Activated naive CD4-positive, alpha-beta T cell (primary cell): ENCODE results near the gene SEC24B.
A peak's percentile ranks its signal among the peaks of the same experiment; 100 is the strongest.
"Not testable (repeated sequence)": the region's sequence is repeated elsewhere in the genome, so short reads cannot be mapped to it uniquely, and the experiment has no call there.

ENCODE experiments used
- DNase-seq, 4 experiments: peaks; one replicate each; lab custom pipeline; 2025; lab: John Stamatoyannopoulos, UW

SEC24B gene

DNA sequence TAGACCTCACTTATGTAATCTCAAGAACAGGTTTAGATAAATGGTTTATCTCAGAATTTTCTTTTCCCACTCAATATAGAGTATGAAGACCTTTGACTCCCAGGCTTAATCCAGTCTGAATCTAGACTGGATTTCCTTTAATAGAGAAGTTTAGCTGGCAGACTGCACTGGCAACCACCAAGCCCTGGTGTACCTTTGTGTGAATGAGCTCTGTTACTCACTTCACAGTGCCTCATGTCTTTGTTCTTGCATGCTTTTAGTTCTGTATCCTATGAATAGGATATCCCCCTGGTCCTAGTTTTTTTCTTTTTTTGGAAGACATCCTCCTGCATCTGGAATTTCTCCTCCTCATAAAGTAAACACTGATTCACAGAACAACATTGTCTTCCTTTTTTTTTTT is 73.3 kb downstream of the SEC24B start:
- DNase-seq = no peak

DNA sequence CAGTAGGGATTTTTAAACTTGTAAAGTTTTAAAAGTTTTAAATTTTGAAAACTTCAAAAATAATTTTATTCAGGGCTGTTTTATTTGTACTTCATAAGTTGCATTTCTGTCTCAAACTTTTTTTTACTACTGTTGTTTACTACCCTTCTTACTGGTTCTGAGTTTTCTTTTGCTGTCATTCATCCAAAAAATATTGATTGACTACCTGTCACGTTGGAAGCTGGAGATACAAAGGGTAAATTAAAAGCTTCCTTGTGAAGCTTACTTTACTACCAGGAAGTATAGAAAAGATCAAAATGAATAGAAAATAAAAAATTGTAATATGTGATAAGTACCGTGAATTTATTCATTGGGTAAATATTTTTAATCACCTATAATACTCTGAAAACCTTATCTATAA is 77.1 kb downstream of the SEC24B start:
- no peak for DNase-seq

- no peak for DNase-seq
These were observed 77.8 kb downstream of the SEC24B start for GRCh38 chr4:109511414-109511813.

DNA sequence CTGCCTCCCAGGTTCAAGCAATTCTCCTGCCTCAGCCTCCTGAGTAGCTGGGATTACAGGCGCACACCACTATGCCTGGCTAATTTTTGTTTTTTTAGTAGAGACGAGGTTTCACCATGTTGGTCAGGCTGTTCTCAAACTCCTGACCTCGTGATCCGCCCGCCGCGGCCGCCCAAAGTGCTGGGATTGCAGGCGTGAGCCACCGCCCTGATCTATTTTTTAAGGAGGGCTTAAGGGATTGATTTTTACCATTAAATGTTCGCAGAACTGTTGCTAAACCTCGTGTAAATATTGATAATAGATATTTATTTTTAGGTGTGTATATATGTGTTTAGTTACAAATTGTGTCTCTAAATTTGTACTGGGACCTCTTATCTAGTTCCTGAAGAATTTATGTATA is 79.8 kb downstream of the SEC24B start:
- DNase-seq = not testable (repeated sequence)

GRCh38 chr4:109532182-109532581 is 98.6 kb downstream of the SEC24B start:
- DNase-seq = no peak

DNA sequence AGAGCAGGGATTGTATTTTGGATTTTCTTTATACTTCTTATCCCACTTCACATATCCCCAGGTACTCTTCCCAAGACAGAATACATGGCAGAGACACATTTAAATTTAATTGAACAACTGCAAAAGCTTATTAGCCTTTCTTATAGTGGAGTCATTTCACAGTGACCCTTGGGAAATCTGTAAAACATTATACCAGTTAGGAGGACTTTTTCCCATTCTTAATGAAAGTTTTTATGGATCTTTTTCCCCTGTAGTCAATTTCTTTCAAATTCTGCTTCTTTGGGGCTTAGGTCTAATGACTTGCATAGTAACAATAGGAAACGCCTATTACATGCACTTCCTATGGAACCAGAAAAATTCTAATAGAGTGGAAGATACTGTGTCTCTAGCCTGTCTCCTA is 111.8 kb downstream of the SEC24B start:
- DNase-seq = no peak

DNA sequence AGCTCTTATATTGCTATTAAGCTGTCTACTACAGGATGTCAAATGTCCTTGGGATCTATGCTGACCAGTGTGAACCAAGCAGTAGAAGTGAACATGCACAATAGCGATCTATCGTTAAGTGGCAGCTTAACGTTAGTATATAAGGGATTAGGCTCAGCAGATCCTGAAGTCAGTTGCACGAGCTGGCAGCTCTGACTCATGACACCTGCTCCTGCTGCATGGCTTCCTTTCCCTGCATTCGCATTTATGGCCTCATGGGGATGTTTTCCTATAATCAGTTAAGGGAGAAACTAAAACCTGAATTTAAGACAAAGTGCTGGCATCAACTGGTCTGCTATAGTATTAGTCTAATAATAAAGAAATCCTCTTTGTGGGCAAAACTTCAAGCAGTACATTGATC is 113.8 kb downstream of the SEC24B start:
- no peak for DNase-seq

- DNase-seq = no peak
These were observed 115.0 kb downstream of the SEC24B start for GRCh38 chr4:109548655-109549054.

GRCh38 chr4:109552237-109552636 is 118.6 kb downstream of the SEC24B start:
- DNase-seq = no peak

DNA sequence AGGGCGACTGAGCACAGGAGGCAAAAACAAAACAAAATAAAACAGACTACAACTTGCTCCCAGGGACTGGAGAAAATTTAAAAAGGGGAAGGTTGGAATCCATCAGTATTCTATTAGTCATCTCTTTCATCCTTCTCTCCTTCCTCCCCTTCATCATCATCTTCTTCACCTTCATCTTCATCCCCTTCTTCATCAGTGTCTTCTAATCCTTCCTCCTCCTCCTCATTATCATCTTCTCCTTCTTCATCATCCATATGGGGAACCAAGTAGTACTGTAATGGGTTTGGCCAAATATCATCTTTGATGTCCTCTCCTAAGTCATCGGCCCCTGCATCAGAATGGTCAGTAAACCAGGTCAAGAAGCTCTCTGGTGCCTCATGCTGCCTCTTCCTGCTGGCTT is 119.5 kb downstream of the SEC24B start:
- DNase-seq = no peak

DNA sequence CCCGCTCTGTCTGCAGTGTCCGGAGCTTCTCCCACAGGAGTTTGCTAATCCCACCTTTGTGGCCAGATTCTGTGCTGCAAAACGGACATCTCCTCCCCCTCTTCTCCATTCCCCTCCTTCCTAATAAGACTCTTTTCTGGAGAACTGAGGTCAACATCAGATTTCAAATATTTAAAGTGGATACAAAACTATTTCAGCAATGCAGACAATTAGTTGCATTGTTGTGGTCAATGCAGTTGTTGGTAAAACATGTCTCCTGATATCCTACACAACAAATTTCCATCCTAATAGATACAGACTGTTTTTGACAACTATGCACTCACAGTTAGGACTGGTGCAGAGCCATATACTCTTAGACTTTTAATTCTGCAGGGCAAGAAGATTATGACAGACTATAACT is 121.4 kb downstream of the SEC24B start:
- no peak for DNase-seq

DNA sequence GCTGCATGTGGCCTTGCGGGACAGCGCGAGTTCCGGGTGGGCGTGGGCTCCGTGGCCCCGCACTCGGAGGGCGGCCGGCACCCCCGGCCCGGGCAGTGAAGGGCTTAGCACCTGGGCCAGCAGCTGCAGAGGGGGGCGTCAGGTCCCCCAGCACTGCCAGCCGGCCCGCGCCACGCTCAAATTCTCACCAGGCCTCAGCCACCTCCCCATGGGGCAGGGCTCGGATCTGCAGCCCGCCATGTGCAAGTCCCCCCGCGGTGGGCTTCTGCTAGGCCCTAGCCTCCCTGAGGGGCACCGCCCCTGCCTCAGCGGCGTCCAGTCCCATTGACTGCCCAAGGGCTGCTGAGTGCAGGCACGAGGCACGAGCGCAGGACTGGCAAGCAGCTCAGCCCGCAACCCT is 123.8 kb downstream of the SEC24B start:
- DNase-seq = no peak

GRCh38 chr4:109558095-109558494 is 124.5 kb downstream of the SEC24B start:
- DNase-seq = not testable (repeated sequence)

DNA sequence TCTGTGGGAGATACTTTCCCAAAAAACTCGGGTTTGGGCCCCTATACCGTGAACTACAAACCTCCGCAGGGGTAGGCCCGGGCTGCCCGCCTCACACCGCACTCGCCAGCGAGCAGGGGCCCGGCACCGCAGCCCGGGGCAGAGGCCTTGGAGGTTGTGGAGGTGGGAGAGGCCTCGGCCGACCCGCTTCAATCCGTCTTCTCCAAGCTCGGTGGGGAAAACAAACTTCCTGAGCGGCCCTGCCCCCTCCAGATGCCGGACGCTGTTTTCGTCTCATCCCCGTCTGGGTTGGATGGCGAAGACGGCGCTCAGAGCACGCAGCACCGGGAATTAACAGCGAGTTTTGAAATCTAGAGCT is 126.0 kb downstream of the SEC24B start:
- DNase-seq = peak; percentile 23 to 49 (median 32)

DNA sequence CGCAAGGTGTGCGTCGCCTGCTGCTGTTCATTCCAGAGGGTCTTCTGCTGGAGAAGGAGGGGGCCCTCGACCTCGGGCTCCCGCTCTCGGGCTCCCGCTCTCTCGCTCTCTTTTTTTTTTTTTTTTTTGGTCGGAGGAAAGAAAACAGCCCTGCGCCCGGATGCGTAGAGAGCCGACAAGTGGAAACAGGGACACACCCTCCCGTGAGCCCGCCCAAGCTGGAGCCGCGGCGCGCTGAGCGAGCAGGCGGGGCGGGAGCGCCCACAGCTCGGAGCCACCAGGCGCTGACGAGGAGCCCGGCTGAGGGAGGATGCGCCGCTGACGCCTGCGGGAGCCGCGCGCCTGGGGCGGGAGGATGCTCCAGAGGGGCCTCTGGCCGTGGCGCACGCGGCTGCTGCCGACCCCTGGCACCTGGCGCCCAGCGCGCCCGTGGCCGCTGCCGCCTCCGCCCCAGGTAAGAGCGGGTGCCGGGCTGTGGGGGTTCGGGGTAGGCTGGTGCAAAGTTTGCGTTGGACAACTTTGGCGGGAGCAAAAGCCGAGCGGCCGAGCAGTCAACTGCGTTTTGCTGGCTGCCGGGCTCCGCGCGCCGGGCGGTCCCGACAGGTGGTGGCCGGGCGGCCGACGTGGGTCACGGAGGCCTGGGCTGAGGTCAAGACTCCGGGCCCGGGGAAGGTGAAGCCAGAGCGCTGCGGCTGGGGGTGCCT is 126.5 kb downstream of the SEC24B start, which contains the start of gene MCUB:
Gene MCUB (plus strand): TSS at position 264 of the 704 bp plus-strand sequence. CDS start 92 bp downstream, at position 356.
- peak; percentile 71 to 89 (median 76) for DNase-seq

DNA sequence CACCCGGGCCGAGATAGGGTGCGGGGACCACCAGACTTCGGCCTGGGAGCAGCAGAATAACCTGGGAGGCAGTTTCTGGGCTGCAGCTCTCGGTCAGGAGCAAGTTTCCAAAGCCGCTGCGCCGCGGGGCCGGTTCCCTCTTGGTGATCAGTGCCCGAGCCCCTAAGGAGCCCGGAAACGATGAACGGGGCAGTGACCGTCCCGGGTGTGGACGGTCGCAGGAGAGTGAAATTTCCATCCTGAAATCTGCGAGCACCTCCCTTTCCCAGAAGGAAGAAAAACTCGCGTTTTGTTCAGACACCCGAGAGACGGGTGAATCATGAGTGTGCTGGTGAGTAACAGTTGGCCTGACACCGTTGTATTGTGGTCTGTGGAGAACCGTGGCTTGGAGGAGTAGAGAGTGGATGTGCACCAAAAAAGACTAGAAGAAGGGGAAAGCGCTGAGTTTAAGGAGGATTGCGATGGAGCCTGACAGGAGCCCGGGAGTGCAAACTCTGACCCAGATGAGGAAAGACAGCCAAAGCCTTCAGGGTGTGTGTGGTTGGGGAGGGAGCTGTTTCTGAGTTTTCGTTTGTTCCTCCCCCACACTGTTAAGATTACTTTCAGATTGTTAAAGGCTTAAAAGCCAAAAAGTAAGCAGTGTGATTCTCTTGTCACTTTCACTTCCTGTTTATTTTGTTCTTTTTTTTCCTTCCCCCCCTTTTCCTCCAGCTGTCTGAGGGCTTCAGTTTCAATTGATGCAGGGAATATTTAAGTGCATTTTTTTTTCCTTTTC is 127.3 kb downstream of the SEC24B start:
- peak; percentile 18 to 42 (median 24) for DNase-seq

DNA sequence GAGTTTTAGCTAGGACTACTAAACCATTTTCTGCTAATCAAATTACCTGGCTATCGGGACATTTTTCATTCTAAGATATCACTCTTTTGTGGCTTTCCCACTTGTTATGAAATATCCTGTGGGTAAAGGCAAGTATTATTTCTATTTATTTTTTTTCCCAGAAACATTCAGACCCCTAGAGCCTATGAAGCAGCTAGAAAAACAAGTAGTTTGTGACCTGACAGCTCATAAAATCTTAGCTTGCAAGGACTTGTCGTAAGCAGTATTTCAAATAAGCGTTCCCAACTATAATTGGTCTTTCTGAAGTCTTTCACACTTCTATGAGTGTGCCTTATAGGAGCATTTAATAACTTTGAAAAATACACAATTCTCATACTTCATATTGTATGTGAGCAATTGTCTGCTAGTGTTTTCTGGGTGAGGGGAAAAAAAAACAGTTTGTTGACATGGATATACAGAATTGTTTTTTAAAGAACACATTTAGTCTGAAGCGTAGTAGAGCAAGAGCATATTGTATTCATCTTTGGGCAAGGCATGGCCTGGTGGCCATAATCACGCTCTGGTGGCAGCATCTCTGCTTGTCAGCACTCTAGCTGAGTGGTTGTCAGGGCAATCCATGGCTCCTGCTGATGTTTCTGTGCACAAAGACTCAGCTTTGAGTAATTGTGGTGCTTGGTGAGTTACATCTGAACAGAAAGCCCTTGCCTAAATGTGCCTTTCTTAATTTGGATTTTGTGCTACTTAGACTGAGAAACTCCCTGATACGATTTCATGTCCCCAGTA is 129.0 kb downstream of the SEC24B start:
- DNase-seq = no peak

GRCh38 chr4:109571494-109571893 is 137.9 kb downstream of the SEC24B start:
- no peak for DNase-seq

DNA sequence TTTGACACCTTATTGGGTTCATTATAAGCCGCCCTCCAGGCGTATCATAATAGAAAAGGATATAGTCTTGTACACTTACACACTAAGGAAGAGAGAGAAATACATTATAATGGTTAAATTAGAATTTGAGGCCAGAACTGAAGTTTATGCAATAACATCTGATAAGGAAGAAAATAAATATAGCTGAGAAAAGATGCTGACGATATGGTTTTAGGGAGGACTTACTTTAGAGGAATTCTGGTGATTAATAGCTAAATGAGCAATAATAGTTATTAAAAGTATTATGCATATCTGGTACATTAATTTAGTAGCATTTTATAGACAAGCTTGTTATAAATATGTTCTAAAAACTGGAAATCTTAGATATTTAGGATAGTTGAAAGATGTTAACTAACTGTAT is 138.5 kb downstream of the SEC24B start:
- DNase-seq = no peak

DNA sequence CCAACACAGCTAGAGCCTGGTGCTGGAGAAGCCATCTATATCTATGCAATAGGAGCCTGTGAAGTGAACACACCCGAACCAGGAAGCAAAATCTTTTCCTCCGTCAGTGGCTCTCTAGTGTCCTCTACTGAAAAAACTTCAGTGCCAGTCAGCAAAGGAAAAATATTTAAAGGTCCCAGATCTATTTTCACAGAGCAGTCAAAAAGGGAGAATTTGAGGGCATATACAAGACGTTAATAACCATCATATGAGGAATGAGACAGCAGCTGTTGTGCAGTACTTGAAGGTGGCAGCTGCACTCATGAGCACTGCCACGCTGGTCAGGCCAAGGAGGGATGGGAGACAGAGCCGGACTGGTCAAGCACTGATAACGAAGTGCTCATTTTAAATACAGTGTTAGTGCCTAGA is 140.8 kb downstream of the SEC24B start:
- DNase-seq = no peak

DNA sequence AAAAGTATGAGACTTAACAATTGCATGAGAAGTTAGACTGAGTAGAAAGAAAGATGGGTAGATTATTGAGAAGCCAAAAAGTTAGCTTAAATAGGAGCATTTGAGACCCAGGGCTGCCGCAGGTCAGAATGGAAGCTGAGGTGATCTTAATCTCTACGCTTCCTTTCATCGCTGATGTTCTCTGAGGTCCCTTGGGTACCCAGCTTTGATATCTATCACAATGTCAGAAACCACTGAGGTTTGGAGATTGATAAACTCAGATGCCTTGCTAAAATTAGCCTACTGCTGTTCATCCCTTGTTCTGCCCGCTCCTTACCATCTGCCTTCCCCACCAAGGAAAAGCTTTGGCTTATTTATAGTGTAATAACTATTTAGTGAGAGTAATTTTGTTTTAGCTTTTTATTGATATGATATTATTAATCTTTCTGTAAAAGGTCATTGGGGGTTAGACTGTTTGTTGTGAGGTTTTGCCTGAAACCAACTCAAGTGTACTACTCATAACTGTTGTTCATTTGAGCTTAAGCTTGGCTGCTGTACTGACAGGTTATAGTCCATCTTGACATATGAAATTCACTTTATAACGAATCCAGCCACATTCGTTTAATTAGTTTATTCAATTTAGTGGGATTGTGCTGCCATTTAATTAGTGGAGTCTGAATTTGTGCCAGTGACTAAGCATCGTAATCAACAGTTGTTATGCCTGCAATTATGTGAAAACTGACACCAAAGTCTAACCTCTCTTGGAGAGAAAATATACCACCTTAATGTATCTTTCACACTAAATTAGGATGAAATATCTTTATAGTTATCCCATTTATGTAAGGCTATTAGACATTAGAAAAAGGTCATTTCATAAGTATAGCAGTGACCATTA is 141.6 kb downstream of the SEC24B start:
- no peak for DNase-seq

DNA sequence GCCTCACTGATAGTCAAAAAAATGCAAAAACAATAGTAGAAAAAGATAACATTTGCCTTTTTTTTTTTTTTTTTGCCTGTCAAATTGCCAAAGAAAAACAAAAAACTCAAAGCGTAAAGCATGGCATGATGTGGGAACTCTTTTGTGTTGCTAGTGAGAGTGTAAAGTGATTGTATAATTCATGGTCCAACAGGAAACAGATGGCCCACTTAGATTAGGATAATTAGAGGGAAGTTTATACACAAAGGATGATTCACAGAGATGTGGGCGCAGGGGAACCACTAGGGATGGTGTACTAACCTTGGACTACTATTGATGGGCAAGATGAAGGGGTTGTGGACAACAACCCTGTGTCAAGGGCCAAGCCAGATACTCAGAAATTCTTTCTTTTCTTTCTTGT is 142.8 kb downstream of the SEC24B start:
- DNase-seq = no peak
